Small intestine (tissue), 7 donors: ENCODE data around the gene RAB9B. TPM values are rescaled to one million over a fixed set of nuclear protein-coding genes. Genes with fewer than 3 reads are reported as not detected.
A peak's percentile ranks its signal among the peaks of the same experiment; 100 is the strongest.
"Not testable (repeated sequence)": the region's sequence is repeated elsewhere in the genome, so short reads cannot be mapped to it uniquely, and the experiment has no call there.

Source experiments
- DNase-seq, 2 donors: peaks; one replicate each; pipeline versions ENCODE4 v3.0.0 to v3.0.0-alpha.2; 2013
- FAIRE-seq: peaks from 2 replicates; lab custom pipeline; 2012; peaks lifted over from hg19 to GRCh38; lab: Jason Lieb, UNC
- H3K27ac ChIP-seq, 3 donors: one replicate each; pipeline ENCODE4 v1.5.1; 2013; ENCODE audit warnings: low read length in 2 of 3, mild to moderate bottlenecking in 2 of 3, control low read depth in 1 of 3, inconsistent platforms in 1 of 3, low read depth in 1 of 3, moderate library complexity in 1 of 3
- H3K27me3 ChIP-seq, 3 donors: one replicate each; pipeline ENCODE4 v1.6.1; 2013; ENCODE audit warnings: low read length in 3 of 3, inconsistent platforms in 1 of 3; ENCODE audit not compliant: control insufficient read depth in 3 of 3, insufficient read depth in 3 of 3
- H3K36me3 ChIP-seq, 3 donors: one replicate each; pipeline ENCODE4 v1.6.1; 2013; ENCODE audit warnings: low read length in 3 of 3, inconsistent platforms in 1 of 3, low read depth in 1 of 3, mild to moderate bottlenecking in 1 of 3, moderate library complexity in 1 of 3; ENCODE audit not compliant: control insufficient read depth in 3 of 3, insufficient read depth in 2 of 3
- H3K4me1 ChIP-seq, 3 donors: one replicate each; pipeline ENCODE4 v1.6.1; 2013; ENCODE audit warnings: low read length in 2 of 3, inconsistent platforms in 1 of 3, low read depth in 1 of 3, mild to moderate bottlenecking in 1 of 3, moderate library complexity in 1 of 3; ENCODE audit not compliant: control insufficient read depth in 3 of 3, insufficient read depth in 2 of 3
- H3K4me3 ChIP-seq, 3 donors: one replicate each; pipeline ENCODE4 v1.5.1; 2013; ENCODE audit warnings: low read length in 3 of 3, control low read depth in 1 of 3, inconsistent platforms in 1 of 3, low read depth in 1 of 3, mild to moderate bottlenecking in 1 of 3, moderate library complexity in 1 of 3
- H3K9me3 ChIP-seq, 2 donors: one replicate each; pipeline ENCODE4 v1.6.1; 2013; ENCODE audit warnings: low read depth in 1 of 2, low read length in 1 of 2; ENCODE audit not compliant: control insufficient read depth in 2 of 2, insufficient read depth in 1 of 2
- WGBS, 3 donors: extraction: QIAGEN DNeasy Blood & Tissue Kit; methylation state at CpG; one replicate each; pipeline ENCODE4 v1.1.7; 2013; 5-methylcytosine and 5-hydroxymethylcytosine counted together
- polyA plus RNA-seq, 4 donors: library from polyadenylated mRNA; stranded (reverse) in 3 of 4; unstranded in 1 of 4; fragments of 200-250 nt in 3 of 4; fragments of 120-200 nt in 1 of 4; gene quantifications; one replicate each; pipeline versions ENCODE4 v1.2.1 to v1.2.3, GENCODE V29; 2013
- donor health status: healthy with polysubstance abuse.
- donor health status: control.
- donor health status: control.
- donor health status: Bipolar disorder and iron deficiency.
- donor health status: healthy.

The RAB9B gene
- polyA plus RNA-seq, 4 donors = 0.27 to 1.7 (median 1.1) TPM; not detected in 1

DNA sequence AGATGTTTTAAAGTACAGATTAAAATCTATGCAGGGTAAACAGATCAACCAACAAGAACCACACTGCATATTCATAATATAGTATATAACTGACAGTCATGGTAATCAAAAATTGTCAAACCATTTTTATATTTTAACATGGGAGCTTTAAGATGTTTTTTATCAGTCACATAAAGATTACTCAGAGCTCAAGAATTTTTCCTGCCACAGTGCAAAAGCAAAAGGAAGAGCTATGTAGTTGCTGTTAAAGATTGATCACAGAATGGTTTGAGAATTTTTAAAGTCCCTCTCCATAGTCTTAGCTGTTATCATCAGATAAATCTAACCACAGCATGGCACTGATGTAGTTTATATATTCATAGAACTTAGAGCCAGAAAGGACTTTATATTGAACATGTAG, 8.5 kb downstream of the RAB9B start:
- Histone ChIP-seq H3K9me3 (no peaks in the 10 kb centered on the region), H3K27ac (no peak overlapping the region), H3K27me3 (no peaks in the 10 kb centered on the region), H3K4me1 (no peaks in the 10 kb centered on the region), H3K4me3 (no peak overlapping the region), H3K36me3 (no peaks in the 10 kb centered on the region)
- no peak for DNase-seq
- no peak for FAIRE-seq

DNA sequence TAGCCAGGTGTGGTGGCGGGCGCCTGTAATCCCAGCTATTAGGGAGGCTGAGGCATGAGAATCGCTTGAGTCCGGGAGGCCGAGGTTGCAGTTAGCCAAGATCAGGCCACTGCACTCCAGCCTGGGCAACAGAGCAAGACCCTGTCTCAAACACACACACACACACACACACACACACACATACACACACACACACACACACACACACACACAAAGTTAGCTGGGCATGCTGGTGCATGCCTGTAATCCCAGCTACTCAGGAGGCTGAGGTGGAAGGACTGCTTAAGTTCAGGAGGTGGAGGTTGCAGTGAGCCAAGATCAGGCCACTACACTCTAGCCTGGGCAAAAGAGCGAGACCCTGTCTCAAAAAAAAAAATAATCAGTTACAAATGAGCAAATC, 11.3 kb downstream of the RAB9B start:
- not testable (repeated sequence) for H3K27me3 ChIP-seq, FAIRE-seq, H3K27ac ChIP-seq, H3K4me3 ChIP-seq, H3K4me1 ChIP-seq, DNase-seq, H3K9me3 ChIP-seq, H3K36me3 ChIP-seq
- 94 to 99% (median 97%) methylated on average over 6 of the region's 6 CpGs for WGBS, 3 donors

DNA sequence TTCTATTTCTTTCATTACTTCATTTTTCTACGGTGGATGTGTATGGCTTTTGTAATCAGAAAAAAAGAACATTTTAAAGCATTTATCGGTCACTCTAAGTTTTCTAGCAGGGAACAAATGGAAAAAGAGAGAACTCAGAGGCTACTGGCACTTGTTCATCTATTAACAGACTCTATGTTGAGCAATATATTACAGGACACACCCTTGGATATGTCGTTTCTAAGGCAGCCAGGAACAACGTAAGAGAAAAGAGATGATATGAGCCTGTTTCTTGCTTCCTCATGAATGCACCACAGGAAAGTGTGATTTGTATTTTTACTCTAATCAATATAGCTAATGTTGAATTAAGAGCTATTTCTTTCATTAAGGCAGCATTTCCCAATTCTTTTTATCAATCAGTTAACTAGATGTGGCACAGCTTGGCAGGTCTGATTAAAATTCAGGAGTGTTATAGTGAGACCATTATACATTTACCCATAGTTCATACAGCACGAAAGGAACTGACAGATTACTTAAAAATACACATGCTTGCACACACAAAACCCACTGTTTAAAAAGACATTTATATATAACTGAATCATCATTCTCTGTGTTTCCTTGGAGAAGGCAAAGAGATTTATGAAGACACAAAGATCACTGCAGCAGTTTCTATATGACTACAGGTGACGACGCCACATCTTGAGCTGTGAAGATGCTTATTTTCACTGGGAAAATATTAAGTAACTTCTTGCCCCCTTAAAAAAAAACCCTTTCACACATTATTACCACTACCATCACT, 13.0 kb downstream of the RAB9B start:
- FAIRE-seq (no peak), DNase-seq (peak; percentile 44 to 46)
- H3K36me3 ChIP-seq = no peaks in the 10 kb centered on the region
- no peak overlapping the region for H3K4me3 ChIP-seq
- no peak overlapping the region for H3K27ac ChIP-seq
- no peaks in the 10 kb centered on the region for H3K4me1 ChIP-seq
- H3K27me3 ChIP-seq = no peaks in the 10 kb centered on the region
- H3K9me3 ChIP-seq = no peaks in the 10 kb centered on the region
- 24 to 43% (median 42%) methylated on average over 7 of the region's 7 CpGs for WGBS, 3 donors

DNA sequence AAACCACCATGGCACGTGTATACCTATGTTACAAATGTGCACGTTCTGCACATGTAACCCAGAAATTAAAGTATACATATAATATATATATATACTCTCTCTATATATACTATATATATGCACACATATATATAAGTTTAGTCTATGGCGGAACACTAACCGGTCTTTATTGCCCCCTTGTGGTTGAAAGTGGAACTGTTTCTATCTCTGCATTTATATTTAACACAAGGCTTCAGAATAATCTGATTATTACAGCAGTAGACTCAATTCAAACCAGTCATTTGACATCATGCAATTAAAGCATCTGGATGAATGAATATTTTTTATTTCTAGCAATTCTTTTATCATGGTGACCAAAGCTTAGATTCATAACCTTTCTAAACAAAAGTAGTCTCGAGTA, 14.6 kb downstream of the RAB9B start:
- no peak for FAIRE-seq
- Histone ChIP-seq H3K27me3 (no peaks in the 10 kb centered on the region), H3K27ac (no peak overlapping the region), H3K9me3 (no peaks in the 10 kb centered on the region), H3K4me1 (no peaks in the 10 kb centered on the region), H3K36me3 (no peaks in the 10 kb centered on the region), H3K4me3 (no peak overlapping the region)
- 17 to 18% (median 17%) methylated on average over 5 of the region's 5 CpGs for WGBS, 3 donors
- DNase-seq = peak; percentile 55 to 64

DNA sequence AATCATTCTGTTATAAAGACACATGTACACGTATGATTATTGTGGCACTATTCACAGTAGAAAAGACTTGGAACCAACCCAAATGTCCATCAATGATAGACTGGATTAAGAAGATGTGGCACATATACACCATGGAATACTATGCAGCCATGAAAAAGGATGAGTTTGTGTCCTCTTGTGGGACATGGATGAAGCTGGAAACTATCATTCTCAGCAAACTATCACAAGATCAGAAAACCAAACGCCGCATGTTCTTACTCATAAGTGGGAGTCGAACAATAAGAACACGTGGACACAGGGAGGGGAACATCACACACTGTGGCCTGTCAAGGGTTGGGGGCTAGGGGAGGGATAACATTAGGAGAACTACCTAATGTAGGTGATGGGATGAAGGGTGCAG, 15.0 kb downstream of the RAB9B start:
- not testable (repeated sequence) for H3K9me3 ChIP-seq, H3K27me3 ChIP-seq, H3K27ac ChIP-seq, H3K36me3 ChIP-seq, DNase-seq, FAIRE-seq, H3K4me3 ChIP-seq, H3K4me1 ChIP-seq
- 34 to 56% (median 45%) methylated on average over 5 of the region's 5 CpGs for WGBS, 3 donors

DNA sequence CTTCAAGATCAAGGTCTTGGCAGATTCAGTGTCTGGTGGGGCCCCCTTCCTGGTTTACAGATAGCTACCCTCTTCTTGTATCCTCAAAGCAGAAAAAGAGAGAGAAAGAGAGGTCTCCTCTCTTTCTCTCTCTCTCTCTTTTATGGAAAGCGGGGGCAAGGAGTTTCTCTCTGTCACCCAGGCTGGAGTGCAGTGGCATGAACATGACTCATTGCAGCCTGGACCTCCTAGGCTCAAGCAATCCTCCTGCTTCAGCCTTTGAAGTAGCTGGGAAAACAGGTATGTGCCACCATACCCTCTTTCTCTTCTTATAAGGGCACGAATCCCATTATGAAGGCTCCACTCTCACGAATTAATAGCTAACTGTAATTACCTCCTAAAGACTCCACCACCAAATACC, 20.2 kb downstream of the RAB9B start:
- no peaks in the 10 kb centered on the region for H3K27me3 ChIP-seq
- no peaks in the 10 kb centered on the region for H3K9me3 ChIP-seq
- H3K27ac ChIP-seq = no peak overlapping the region
- H3K36me3 ChIP-seq = no peaks in the 10 kb centered on the region
- FAIRE-seq = no peak
- no peaks in the 10 kb centered on the region for H3K4me1 ChIP-seq
- DNase-seq = peak in 1 of 2 donors; percentile 2
- H3K4me3 ChIP-seq = no peak overlapping the region
- 74 to 91% (median 91%) methylated on average over 3 of the region's 3 CpGs for WGBS, 3 donors

DNA sequence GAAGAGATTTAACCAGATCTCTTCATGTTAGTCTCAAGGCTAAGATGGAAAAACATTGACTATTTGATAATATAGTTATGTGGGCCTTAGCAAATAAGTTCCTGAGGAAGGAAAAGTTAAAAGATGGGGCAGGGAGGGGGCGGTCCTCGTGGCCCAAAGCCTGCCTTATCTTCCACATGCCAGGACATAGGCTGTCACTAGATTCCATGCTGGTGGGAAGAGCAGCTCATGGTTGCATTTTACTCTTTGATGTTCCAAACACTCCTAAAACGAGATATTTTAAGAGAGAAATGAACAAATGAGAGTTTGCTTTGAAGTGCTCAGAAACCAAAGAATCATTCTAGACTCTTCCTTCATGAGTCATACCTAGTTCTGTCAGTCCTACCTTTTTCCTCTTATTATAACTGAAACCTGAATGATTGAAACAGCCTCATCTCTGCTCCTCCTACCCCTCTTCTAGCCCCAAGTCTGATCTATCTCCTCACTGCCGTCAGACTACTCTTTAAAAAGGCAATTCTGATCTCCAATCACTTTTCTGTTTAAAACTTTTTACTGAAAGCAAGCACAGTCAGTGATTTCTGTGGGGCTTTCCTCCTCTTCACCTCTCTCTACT, 25.1 kb downstream of the RAB9B start:
- FAIRE-seq = no peak
- no peaks in the 10 kb centered on the region for H3K36me3 ChIP-seq
- no peak overlapping the region for H3K4me3 ChIP-seq
- DNase-seq = no peak
- no peaks in the 10 kb centered on the region for H3K27me3 ChIP-seq
- H3K9me3 ChIP-seq = no peaks in the 10 kb centered on the region
- no peak overlapping the region for H3K27ac ChIP-seq
- no peaks in the 10 kb centered on the region for H3K4me1 ChIP-seq
- 55 to 71% (median 59%) methylated on average over 4 of the region's 4 CpGs for WGBS, 3 donors

DNA sequence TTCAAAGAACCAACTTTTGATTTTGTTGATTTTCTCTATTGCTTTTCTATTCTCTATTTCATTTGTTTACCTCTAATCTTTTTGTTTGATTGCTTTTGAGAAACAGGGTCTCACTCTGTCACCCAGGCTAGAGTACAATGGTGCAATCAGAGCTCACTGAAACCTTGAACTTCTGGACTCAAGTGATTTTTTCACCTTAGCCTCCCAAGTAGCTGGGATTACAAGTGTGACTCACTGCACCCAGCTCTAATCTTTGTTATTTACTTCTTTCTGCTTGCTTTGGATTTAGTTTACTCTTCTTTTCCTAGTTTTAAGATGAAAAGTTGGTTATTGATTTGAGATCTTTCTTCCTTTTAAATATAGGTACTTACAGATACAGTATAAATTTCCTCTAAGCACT, 26.2 kb downstream of the RAB9B start:
- no peaks in the 10 kb centered on the region for H3K36me3 ChIP-seq
- no peaks in the 10 kb centered on the region for H3K4me1 ChIP-seq
- no peak overlapping the region for H3K27ac ChIP-seq
- peak; percentile 38 to 40 for DNase-seq
- no peaks in the 10 kb centered on the region for H3K27me3 ChIP-seq
- no peak overlapping the region for H3K4me3 ChIP-seq
- no peak for FAIRE-seq
- H3K9me3 ChIP-seq = no peaks in the 10 kb centered on the region
